Peyer's patch (tissue), 4 donors: Measurements from ENCODE around the gene MYPN.

ENCODE experiments used
- POLR2A ChIP-seq, 2 donors: fragments of 450-650 bp; IDR thresholded peaks; one replicate each; pipeline ENCODE4 v1.5.1; 2017; ENCODE audit warnings: antibody characterized with exemption in 2 of 2, mild to moderate bottlenecking in 2 of 2, moderate library complexity in 2 of 2
- TF ChIP-seq, protein P1 (sequence below), 6 experiments: fragments of 450-650 bp in 4 of 6; fragments of 200-600 bp in 2 of 6; sonication (generic) in 1 of 6; IDR thresholded peaks; one replicate each; pipeline ENCODE4 v1.5.1; 2017 to 2019; ENCODE audit warnings: antibody characterized with exemption in 6 of 6, mild to moderate bottlenecking in 3 of 6, moderate library complexity in 1 of 6

DNA sequence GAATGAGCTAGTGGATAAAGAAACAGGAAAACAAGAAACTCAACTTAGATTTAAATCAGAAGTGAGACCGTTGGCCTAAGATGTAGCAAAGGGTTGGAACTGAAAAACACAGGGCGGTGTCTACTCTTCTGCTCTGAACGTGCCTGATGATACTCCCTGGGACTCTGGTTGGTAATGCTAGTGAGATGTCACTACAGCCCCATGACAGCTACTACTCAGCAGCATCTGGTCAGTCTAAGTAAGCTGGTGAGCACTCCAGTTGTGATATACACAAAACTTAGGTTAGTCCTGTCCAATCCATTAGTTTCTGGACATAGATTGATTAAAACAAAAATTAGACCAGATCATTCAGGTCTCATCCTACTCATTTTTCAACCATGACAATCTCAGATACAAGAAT is 15.4 kb downstream of the MYPN start:
- TF ChIP-seq, protein P1, sequence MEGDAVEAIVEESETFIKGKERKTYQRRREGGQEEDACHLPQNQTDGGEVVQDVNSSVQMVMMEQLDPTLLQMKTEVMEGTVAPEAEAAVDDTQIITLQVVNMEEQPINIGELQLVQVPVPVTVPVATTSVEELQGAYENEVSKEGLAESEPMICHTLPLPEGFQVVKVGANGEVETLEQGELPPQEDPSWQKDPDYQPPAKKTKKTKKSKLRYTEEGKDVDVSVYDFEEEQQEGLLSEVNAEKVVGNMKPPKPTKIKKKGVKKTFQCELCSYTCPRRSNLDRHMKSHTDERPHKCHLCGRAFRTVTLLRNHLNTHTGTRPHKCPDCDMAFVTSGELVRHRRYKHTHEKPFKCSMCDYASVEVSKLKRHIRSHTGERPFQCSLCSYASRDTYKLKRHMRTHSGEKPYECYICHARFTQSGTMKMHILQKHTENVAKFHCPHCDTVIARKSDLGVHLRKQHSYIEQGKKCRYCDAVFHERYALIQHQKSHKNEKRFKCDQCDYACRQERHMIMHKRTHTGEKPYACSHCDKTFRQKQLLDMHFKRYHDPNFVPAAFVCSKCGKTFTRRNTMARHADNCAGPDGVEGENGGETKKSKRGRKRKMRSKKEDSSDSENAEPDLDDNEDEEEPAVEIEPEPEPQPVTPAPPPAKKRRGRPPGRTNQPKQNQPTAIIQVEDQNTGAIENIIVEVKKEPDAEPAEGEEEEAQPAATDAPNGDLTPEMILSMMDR (IDR thresholded peaks at IDR 0.05), result no peak
- TF ChIP-seq POLR2A (IDR thresholded peaks at IDR 0.05), result no peak
